ENCODE results near the gene KCNH5. TPM values are rescaled to one million over a fixed set of nuclear protein-coding genes. Genes with fewer than 3 reads are reported as not detected.
"Not testable (repeated sequence)": the region's sequence is repeated elsewhere in the genome, so short reads cannot be mapped to it uniquely, and the experiment has no call there.

KCNH5 gene
- total RNA-seq, 2 donors from 2014 or later: not detected

DNA sequence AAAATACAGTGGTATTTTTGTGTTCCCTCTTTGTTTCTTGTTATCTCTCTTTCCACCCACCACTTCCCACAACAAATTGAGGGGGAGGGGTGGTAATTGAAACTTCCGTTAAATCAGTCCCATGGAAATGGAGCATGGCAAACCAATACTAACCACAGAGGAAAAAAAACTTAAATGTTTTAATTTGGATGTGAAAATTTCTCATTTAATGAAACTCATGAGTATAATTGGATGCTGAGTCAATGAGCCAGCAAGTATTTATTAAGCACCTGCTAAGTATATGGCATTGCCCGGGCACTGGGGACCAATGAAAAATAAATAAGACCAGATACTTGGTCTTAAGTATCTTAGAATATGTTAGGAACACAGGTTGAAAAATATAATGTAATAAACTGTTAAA, 147.5 kb downstream of the KCNH5 start:
- H3K4me1 Mint-ChIP-seq: no peaks in the 10 kb centered on the region
- no peaks in the 10 kb centered on the region for H3K27me3 Mint-ChIP-seq
- no peaks in the 10 kb centered on the region for H3K9me3 ChIP-seq (ENCODE audit: control insufficient read depth, low read length, poor library complexity, severe bottlenecking)
- ATAC-seq: no peak
- no peak overlapping the region for H3K4me3 Mint-ChIP-seq
- no peaks in the 10 kb centered on the region for H3K36me3 Mint-ChIP-seq (ENCODE audit: low read depth)
- DNase-seq: no peak
- no peak overlapping the region for H3K27ac Mint-ChIP-seq

DNA sequence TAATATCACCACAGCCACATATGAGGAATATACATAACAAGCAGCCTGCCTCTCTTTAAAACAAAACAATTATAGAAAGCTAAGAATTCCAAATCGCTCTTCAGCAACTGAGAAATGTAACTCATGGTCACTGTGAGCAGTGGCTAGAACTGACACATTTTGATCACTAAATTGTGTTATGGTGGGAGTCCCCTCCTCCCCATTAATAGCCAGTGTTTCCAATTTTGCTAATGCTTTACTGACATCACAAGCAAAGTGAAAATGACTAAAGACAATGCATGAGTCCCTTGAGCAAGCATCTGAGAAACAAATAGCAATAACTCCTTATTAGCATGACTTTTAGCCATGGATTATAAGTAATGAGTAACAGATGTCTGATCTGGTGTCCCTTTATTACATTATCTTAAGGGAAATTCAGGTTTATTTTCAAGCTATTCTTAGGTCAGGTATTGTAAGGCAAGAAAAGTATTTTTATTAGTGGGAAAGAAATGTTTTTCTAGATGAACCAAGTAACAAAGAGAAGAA, 148.3 kb downstream of the KCNH5 start:
- Mint-ChIP-seq H3K4me3 (no peak overlapping the region), H3K27me3 (no peaks in the 10 kb centered on the region), H3K4me1 (no peaks in the 10 kb centered on the region), H3K27ac (no peak overlapping the region), H3K36me3 (ENCODE audit: low read depth) (no peaks in the 10 kb centered on the region)
- ATAC-seq (no peak), DNase-seq (no peak)
- H3K9me3 ChIP-seq (ENCODE audit: control insufficient read depth, low read length, poor library complexity, severe bottlenecking): no peaks in the 10 kb centered on the region

- H3K4me1 Mint-ChIP-seq: no peaks in the 10 kb centered on the region
- no peaks in the 10 kb centered on the region for H3K36me3 Mint-ChIP-seq (ENCODE audit: low read depth)
- ATAC-seq: no peak
- no peaks in the 10 kb centered on the region for H3K9me3 ChIP-seq (ENCODE audit: control insufficient read depth, low read length, poor library complexity, severe bottlenecking)
- H3K27ac Mint-ChIP-seq: no peak overlapping the region
- no peaks in the 10 kb centered on the region for H3K27me3 Mint-ChIP-seq
- H3K4me3 Mint-ChIP-seq: no peak overlapping the region
- no peak for DNase-seq
Measured at GRCh38 chr14:62894736-62895135, 150.5 kb downstream of the KCNH5 start.

- no peak overlapping the region for H3K27ac Mint-ChIP-seq
- no peaks in the 10 kb centered on the region for H3K4me1 Mint-ChIP-seq
- no peak for DNase-seq
- no peak overlapping the region for H3K4me3 Mint-ChIP-seq
- no peak for ATAC-seq
- no peaks in the 10 kb centered on the region for H3K27me3 Mint-ChIP-seq
- H3K9me3 ChIP-seq (ENCODE audit: control insufficient read depth, low read length, poor library complexity, severe bottlenecking): no peaks in the 10 kb centered on the region
- no peaks in the 10 kb centered on the region for H3K36me3 Mint-ChIP-seq (ENCODE audit: low read depth)
Measured at GRCh38 chr14:62889364-62889763, 155.9 kb downstream of the KCNH5 start.

GRCh38 chr14:62886461-62886860, 158.8 kb downstream of the KCNH5 start:
- H3K27ac Mint-ChIP-seq: no peak overlapping the region
- DNase-seq (no peak), ATAC-seq (no peak)
- H3K9me3 ChIP-seq (ENCODE audit: control insufficient read depth, low read length, poor library complexity, severe bottlenecking): no peaks in the 10 kb centered on the region
- no peaks in the 10 kb centered on the region for H3K4me1 Mint-ChIP-seq
- H3K36me3 Mint-ChIP-seq (ENCODE audit: low read depth): no peaks in the 10 kb centered on the region
- H3K4me3 Mint-ChIP-seq: no peak overlapping the region
- H3K27me3 Mint-ChIP-seq: no peaks in the 10 kb centered on the region

- no peak for DNase-seq
- Mint-ChIP-seq H3K4me1 (no peaks in the 10 kb centered on the region), H3K36me3 (ENCODE audit: low read depth) (no peaks in the 10 kb centered on the region), H3K4me3 (no peak overlapping the region), H3K27me3 (no peaks in the 10 kb centered on the region), H3K27ac (no peak overlapping the region)
- H3K9me3 ChIP-seq (ENCODE audit: control insufficient read depth, low read length, poor library complexity, severe bottlenecking): no peaks in the 10 kb centered on the region
- no peak for ATAC-seq
Measured at GRCh38 chr14:62885451-62885850, 159.8 kb downstream of the KCNH5 start.

GRCh38 chr14:62882967-62883366, 162.3 kb downstream of the KCNH5 start:
- H3K36me3 Mint-ChIP-seq (ENCODE audit: low read depth): no peaks in the 10 kb centered on the region
- DNase-seq: no peak

GRCh38 chr14:62866376-62866775, 178.9 kb downstream of the KCNH5 start:
- ATAC-seq: no peak

More at GRCh38 chr14:62882967-62883366, 162.3 kb downstream of the KCNH5 start:
- no peak for ATAC-seq
- no peaks in the 10 kb centered on the region for H3K9me3 ChIP-seq (ENCODE audit: control insufficient read depth, low read length, poor library complexity, severe bottlenecking)
- Mint-ChIP-seq H3K27me3 (no peaks in the 10 kb centered on the region), H3K27ac (no peak overlapping the region), H3K4me3 (no peak overlapping the region), H3K4me1 (no peaks in the 10 kb centered on the region)

GRCh38 chr14:62864588-62864987, 180.7 kb downstream of the KCNH5 start:
- no peak overlapping the region for H3K4me3 Mint-ChIP-seq
- no peaks in the 10 kb centered on the region for H3K9me3 ChIP-seq (ENCODE audit: control insufficient read depth, low read length, poor library complexity, severe bottlenecking)
- no peaks in the 10 kb centered on the region for H3K4me1 Mint-ChIP-seq
- no peak for ATAC-seq
- DNase-seq: no peak
- no peaks in the 10 kb centered on the region for H3K27me3 Mint-ChIP-seq
- no peak overlapping the region for H3K27ac Mint-ChIP-seq
- no peaks in the 10 kb centered on the region for H3K36me3 Mint-ChIP-seq (ENCODE audit: low read depth)

More at GRCh38 chr14:62866376-62866775, 178.9 kb downstream of the KCNH5 start:
- Mint-ChIP-seq H3K4me1 (no peaks in the 10 kb centered on the region), H3K27me3 (no peaks in the 10 kb centered on the region), H3K4me3 (no peak overlapping the region), H3K36me3 (ENCODE audit: low read depth) (no peaks in the 10 kb centered on the region), H3K27ac (no peak overlapping the region)
- H3K9me3 ChIP-seq (ENCODE audit: control insufficient read depth, low read length, poor library complexity, severe bottlenecking): no peaks in the 10 kb centered on the region
- no peak for DNase-seq

DNA sequence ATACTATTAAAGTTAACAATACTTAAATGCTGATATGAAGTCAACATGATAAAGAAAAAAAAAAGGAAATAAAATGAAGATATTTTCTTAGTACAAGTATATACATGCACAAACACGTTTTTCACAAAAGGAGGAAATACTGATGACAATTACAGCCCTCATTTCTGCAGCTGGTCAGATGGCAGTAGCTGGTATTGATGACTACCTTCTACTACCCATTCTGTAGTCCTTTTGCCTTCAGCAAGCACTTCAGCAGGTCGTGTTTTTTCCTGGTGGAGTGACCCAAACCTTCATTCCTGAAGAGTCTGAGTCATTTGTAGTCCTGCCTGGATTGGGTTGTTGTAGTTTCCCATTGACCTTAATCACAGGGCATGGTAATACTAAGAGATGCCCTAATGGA, 187.2 kb downstream of the KCNH5 start:
- H3K4me1 Mint-ChIP-seq; H3K9me3 ChIP-seq (ENCODE audit: control insufficient read depth, low read length, poor library complexity, severe bottlenecking); H3K4me3 Mint-ChIP-seq; H3K27ac Mint-ChIP-seq; H3K27me3 Mint-ChIP-seq; DNase-seq; H3K36me3 Mint-ChIP-seq (ENCODE audit: low read depth); ATAC-seq: not testable (repeated sequence)

DNA sequence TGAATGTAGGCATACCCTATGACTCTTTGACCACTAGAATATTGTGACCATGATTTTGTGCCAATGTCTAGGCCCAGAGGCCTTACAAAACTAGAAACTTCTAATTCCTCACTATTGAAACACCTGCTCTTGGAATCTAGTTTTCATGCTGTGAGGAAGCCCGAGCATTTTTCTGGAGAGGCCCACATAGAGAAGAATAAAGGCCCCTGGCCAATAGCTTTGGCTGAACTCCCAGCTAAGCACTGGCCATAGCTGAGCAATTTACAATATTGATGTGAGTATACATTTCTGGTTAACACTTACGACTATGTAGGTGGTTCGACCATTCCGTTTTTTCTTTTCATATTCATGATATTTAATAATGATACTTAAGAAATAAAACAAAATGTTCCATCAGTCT, 190.3 kb downstream of the KCNH5 start:
- no peaks in the 10 kb centered on the region for H3K36me3 Mint-ChIP-seq (ENCODE audit: low read depth)
- no peaks in the 10 kb centered on the region for H3K9me3 ChIP-seq (ENCODE audit: control insufficient read depth, low read length, poor library complexity, severe bottlenecking)
- DNase-seq (no peak), ATAC-seq (no peak)
- no peak overlapping the region for H3K27ac Mint-ChIP-seq
- H3K4me3 Mint-ChIP-seq: no peak overlapping the region
- H3K4me1 Mint-ChIP-seq: no peaks in the 10 kb centered on the region
- H3K27me3 Mint-ChIP-seq: no peaks in the 10 kb centered on the region

DNA sequence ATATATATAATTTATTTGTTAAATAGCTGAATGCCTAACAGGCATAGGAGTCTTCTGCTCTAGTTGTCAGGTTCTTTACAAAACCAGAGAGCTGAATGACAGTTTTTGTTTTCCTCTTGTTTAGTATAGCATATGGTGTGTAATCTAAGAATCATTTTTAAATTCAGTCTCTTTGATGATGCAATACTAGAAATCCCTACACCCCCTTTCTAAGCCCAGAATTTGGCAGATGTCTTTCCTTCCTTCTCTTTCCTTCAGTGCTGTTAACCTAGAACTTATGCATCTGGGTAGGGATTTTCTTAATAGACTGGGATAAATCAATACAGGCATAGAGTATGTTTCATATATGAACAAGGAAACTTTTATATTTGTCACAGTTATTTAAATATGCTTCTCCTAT, 198.1 kb downstream of the KCNH5 start:
- ATAC-seq (no peak), DNase-seq (no peak)
- Mint-ChIP-seq H3K27me3 (no peaks in the 10 kb centered on the region), H3K27ac (no peak overlapping the region), H3K4me1 (no peaks in the 10 kb centered on the region), H3K4me3 (no peak overlapping the region), H3K36me3 (ENCODE audit: low read depth) (no peaks in the 10 kb centered on the region)
- H3K9me3 ChIP-seq (ENCODE audit: control insufficient read depth, low read length, poor library complexity, severe bottlenecking): no peaks in the 10 kb centered on the region

GRCh38 chr14:62844546-62844945, 200.7 kb downstream of the KCNH5 start:
- Mint-ChIP-seq H3K27ac (no peak overlapping the region), H3K4me3 (no peak overlapping the region), H3K27me3 (no peaks in the 10 kb centered on the region), H3K36me3 (ENCODE audit: low read depth) (no peaks in the 10 kb centered on the region), H3K4me1 (no peaks in the 10 kb centered on the region)
- DNase-seq (no peak), ATAC-seq (no peak)
- H3K9me3 ChIP-seq (ENCODE audit: control insufficient read depth, low read length, poor library complexity, severe bottlenecking): no peaks in the 10 kb centered on the region

DNA sequence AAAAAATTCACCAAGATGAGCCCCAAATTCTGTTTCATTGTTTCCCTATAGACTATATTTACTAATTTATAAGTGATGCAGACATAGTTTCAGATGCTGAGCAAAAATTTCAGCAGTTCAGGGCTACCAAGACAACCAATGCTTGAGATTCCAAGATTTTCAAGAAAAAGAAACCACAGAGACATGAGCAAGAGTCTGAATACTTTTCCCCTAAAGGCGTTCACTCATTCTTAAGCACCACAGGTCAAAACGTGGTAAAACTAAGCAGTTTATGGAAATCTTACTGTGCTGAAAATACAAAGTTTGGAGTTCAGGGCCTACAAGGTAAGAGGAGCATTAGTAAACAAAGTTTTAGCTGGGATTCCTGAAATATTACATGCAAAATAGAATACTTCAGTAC, 221.2 kb downstream of the KCNH5 start:
- Mint-ChIP-seq H3K27ac (no peak overlapping the region), H3K4me1 (no peaks in the 10 kb centered on the region), H3K4me3 (no peak overlapping the region), H3K36me3 (ENCODE audit: low read depth) (no peaks in the 10 kb centered on the region), H3K27me3 (no peaks in the 10 kb centered on the region)
- H3K9me3 ChIP-seq (ENCODE audit: control insufficient read depth, low read length, poor library complexity, severe bottlenecking): no peaks in the 10 kb centered on the region
- no peak for DNase-seq
- no peak for ATAC-seq

Measured in T-helper 17 cell (primary cell).